Heart left ventricle (tissue), 16 donors: Measurements from ENCODE around the gene OR2A1. TPM values are rescaled to one million over a fixed set of nuclear protein-coding genes. Genes with fewer than 3 reads are reported as not detected.
"Not testable (repeated sequence)": the region's sequence is repeated elsewhere in the genome, so short reads cannot be mapped to it uniquely, and the experiment has no call there.

Experiments used
- ATAC-seq, 4 donors: fragments of 200-7000 bp; cut with Tn5 transposase; one replicate each; pipeline ENCODE4 v1.9.1; 2020 to 2022; ENCODE audit warnings: moderate library complexity in 4 of 4, mild to moderate bottlenecking in 3 of 4, moderate number of reproducible peaks in 1 of 4
- DNase-seq, 5 donors: peaks; one replicate each; pipeline ENCODE4 v3.0.0-alpha.2; 2020
- H3K27ac ChIP-seq, 12 donors: fragments of 200-600 bp; sonication (generic) in 4 of 12; one replicate each; pipeline versions ENCODE4 v1.5.0 to v1.8.0; 2016 to 2022; ENCODE audit warnings: mild to moderate bottlenecking in 2 of 12
- H3K27me3 ChIP-seq, 9 donors: fragments of 200-600 bp; sonication (generic) in 2 of 9; one replicate each; pipeline versions ENCODE4 v1.5.1 to v1.8.0; 2016 to 2022; ENCODE audit warnings: mild to moderate bottlenecking in 3 of 9
- H3K36me3 ChIP-seq, 9 donors: fragments of 200-600 bp; sonication (generic) in 2 of 9; one replicate each; pipeline versions ENCODE4 v1.5.0 to v1.8.0; 2018 to 2022; ENCODE audit warnings: mild to moderate bottlenecking in 2 of 9
- H3K4me1 ChIP-seq, 12 donors: fragments of 200-600 bp; sonication (generic) in 4 of 12; one replicate each; pipeline versions ENCODE4 v1.5.0 to v1.8.0; 2016 to 2022; ENCODE audit warnings: mild to moderate bottlenecking in 3 of 12
- H3K4me3 ChIP-seq, 12 donors: fragments of 200-600 bp; sonication (generic) in 4 of 12; one replicate each; pipeline versions ENCODE4 v1.5.0 to v1.8.0; 2017 to 2022; ENCODE audit warnings: mild to moderate bottlenecking in 9 of 12, moderate library complexity in 4 of 12
- H3K9me3 ChIP-seq, 12 donors: fragments of 200-600 bp; sonication (generic) in 4 of 12; one replicate each; pipeline versions ENCODE4 v1.5.0 to v1.8.0; 2016 to 2022; ENCODE audit warnings: mild to moderate bottlenecking in 1 of 12
- WGBS, 4 donors: extraction: QIAGEN DNeasy Blood & Tissue Kit in 2 of 4; methylation state at CpG; one replicate each; pipeline versions ENCODE4 v1.1.5 to v1.1.7; 2013 to 2018; 5-methylcytosine and 5-hydroxymethylcytosine counted together
- intact Hi-C, 10 donors: fragments of 100-400 bp; cut with DNase I; formaldehyde crosslinking; loops; one replicate each; pipeline versions ENCODE4 v1.11.1 to v1.14.2; 2022
- long read RNA-seq, 3 donors: library from polyadenylated mRNA; unstranded; transcript quantifications; one replicate each; pipeline ENCODE4 v2.0.0, GENCODE V29; 2020 to 2021
- polyA plus RNA-seq, 2 donors: library from polyadenylated mRNA; stranded (reverse); fragments of 200-250 nt; gene quantifications; one replicate each; pipeline ENCODE4 v1.2.3, GENCODE V29; 2013
- total RNA-seq, 9 donors: library from RNA; depleted of rRNA in 2 of 9; stranded (reverse); fragments of >200 nt in 2 of 9; fragmentation: NEBNext Ultra II Directional in 3 of 9; extraction: Animal tissue kit (Norgen Biotek cat#: 25700) in 3 of 9; gene quantifications; one replicate each; pipeline versions ENCODE4 v1.1.0 to v1.2.4, GENCODE V29; 2016 to 2023
- donor health status: ischemic (EF 13 %, LVEDD 7.1; RV severe dilation, severe dysfunction).
- donor health status: healthy with polysubstance abuse.
- donor health status: DM: no; HTN: yes; CAD: no.
- donor health status: DM: no; HTN: no; CAD: no.
- donor health status: ischemic (EF 25% LVEDD 6.9; RV normal size, moderate dysfunction).
- donor health status: ischemic (EF 25% LVEDD 5.7; RV mildly dilated, moderate dysfunction).
- donor health status: healthy.
- donor health status: DM: yes; HTN: yes; CAD: no.
- donor health status: ischemic (EF 35%, LVEDD 5.7; RV mildly dilated, moderate dysfunction).
- donor health status: nonischemic (EF 11% LVEDD 7.7; RV severe dilation, severe dysfunction).
- donor health status: DM: yes; HTN: yes; CAD: no.
- donor health status: PGD.
- donor health status: ischemic (EF 29% LVEDD 5.4; RV normal size, mild dysfunction).
- donor health status: nonischemic (EF 23%, LVEDD 6.1; RV moderate dilation, normal function).

OR2A1 gene, protein sequence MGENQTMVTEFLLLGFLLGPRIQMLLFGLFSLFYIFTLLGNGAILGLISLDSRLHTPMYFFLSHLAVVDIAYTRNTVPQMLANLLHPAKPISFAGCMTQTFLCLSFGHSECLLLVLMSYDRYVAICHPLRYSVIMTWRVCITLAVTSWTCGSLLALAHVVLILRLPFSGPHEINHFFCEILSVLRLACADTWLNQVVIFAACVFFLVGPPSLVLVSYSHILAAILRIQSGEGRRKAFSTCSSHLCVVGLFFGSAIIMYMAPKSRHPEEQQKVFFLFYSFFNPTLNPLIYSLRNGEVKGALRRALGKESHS
- total RNA-seq (under 1 TPM in 2 of 9 donors, not detected in 7; 0.12 to 0.25 TPM), polyA plus RNA-seq (under 1 TPM; 0.04 to 0.11 TPM)
- long read RNA-seq, donor 1: 0 reads
- long read RNA-seq, donor 2: 0 reads
- long read RNA-seq, donor 3: 0 reads

DNA sequence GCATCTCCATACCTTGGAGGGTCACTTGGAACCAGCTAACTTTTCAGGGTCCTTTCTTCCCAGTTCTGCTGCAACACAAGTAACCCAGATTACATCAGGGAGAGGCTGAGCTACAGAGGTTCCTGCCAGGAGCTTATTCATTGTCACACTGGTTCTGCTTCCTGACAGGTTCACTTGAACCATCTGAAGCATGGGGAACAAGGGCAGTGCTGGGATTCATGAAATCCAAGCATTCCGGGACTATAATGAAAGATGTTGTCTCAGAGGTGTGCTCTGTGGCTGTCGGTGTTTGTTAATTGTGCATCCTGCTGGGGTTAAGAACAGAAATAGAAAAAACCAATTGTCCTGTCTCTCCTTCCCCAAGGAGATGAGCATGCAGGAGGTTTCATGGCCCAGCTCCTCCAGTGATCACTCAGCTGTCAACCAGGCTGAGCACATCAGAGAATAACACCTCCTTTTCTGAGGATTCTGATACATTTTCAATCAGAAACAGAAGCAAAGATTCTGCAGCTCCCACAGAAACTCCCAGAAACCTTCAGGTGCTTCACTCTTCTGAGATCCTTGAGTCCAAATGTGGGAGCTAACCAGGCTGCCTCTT is at the start of gene OR2A1:
Gene OR2A1 (plus strand): TSS at position 548 of the 598 bp plus-strand sequence. CDS start 5,706 bp downstream, outside the sequence.
- H3K4me1 ChIP-seq, H3K4me3 ChIP-seq, H3K27me3 ChIP-seq, intact Hi-C loops, DNase-seq, H3K9me3 ChIP-seq, H3K27ac ChIP-seq, ATAC-seq, H3K36me3 ChIP-seq: not testable (repeated sequence)
- 81% methylated on average over 2 of the region's 2 CpGs; no CpG with 5 or more reads in 3 of the 4 donors for WGBS, 4 donors

DNA sequence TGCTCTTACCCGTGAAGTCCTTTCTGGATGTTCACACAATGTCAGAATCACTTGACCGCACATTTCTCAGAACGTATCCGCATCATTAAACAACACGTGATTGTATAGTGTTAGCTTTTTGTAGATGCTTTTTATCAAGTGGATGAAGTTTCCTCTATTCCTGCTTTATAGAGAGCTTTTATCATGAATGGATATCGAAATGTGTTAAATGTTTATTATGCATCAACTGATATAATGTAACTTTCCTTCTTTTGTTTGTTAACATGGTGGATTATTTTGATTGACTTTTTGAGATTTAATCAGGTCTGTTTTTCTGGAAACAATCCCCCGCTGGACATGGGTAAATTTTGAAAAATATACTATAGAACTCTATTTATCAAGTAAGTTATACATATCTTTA is 47.5 kb upstream of the OR2A1 start, which contains the start of gene OR2A7:
Gene OR2A7 (minus strand): TSS at position 101 of the 400 bp plus-strand sequence. CDS start 5,164 bp downstream, outside the sequence.
- H3K27ac ChIP-seq, H3K4me3 ChIP-seq, H3K4me1 ChIP-seq, H3K9me3 ChIP-seq, H3K27me3 ChIP-seq, DNase-seq, H3K36me3 ChIP-seq, intact Hi-C loops, ATAC-seq: not testable (repeated sequence)
- WGBS, 4 donors: 84 to 96% (median 87%) methylated on average over 6 of the region's 7 CpGs

DNA sequence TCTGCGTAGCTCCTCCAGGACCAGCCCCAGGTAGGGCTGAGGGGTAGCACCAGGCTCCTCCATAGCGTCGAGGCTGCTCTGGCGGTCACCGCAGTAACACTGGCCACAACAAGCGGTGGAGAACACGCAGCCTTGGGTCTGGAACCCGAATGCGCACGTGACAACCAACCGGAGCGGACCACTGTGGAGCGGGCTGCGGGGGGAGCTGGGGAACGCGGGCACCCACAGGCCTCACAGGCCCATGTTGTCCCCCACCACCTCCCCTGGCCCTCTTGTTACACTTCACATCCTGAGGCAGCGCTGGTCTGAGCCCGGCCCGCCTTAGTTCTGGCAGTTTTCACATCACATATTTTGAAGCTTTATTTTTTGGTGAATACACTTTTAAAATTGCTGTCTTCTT is 43.0 kb upstream of the OR2A1 start, which contains the start of gene CTAGE8:
Gene CTAGE8 (minus strand): TSS at position 101 of the 400 bp plus-strand sequence. CDS start 38 bp downstream, at position 63.
- ATAC-seq, H3K4me3 ChIP-seq: not testable (repeated sequence)

DNA sequence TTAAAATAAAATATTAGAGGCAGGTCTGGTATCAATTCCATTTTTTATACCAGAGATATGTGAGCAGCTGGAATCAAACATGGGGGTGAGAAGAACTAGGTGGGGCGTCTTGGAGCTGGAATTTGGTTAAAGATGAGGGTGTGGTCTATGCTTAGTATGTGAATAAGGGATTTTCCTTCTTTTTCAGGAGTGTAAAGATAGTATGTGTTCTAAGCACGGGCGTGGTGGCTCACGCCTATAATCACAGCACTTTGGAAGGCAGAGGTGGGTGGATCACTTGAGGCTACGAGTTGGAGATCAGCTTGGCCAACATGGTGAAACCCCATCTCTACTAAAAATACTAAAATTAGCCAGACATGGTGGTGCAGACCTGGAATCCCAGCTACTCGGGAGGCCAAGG is 36.9 kb upstream of the OR2A1 start:
- not testable (repeated sequence) for H3K4me3 ChIP-seq
- WGBS, 4 donors: 94 to 98% (median 96%) methylated on average over 4 to 5 of the region's 6 CpGs

More for the DNA sequence above, 43.0 kb upstream of the OR2A1 start, which contains the start of gene CTAGE8:
- H3K27ac ChIP-seq, H3K4me1 ChIP-seq, DNase-seq, H3K9me3 ChIP-seq, intact Hi-C loops, H3K36me3 ChIP-seq, H3K27me3 ChIP-seq: not testable (repeated sequence)
- 92 to 97% methylated on average over 2 to 3 of the region's 19 CpGs; no CpG with 5 or more reads in 2 of the 4 donors for WGBS, 4 donors

DNA sequence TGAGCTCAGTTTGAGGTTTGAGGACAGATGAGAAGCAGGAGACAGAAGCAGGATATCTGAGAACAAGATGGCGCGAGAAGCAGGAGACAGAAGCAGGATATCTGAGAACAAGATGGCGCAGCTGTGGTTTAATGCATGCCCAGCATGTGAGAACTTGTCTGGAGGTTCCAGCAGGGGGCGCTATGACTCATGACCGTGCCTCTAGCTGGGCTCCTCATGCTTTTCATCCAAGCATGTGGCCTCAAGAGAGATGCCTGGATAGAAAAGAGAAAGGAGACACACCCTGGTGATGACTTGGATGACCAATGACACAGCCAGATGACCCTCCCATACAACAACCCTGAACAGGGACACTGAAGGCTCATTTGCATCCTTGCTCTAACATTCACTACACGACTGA is 32.2 kb upstream of the OR2A1 start:
- ATAC-seq, H3K36me3 ChIP-seq, DNase-seq, H3K4me1 ChIP-seq, H3K27me3 ChIP-seq, H3K4me3 ChIP-seq, H3K9me3 ChIP-seq, H3K27ac ChIP-seq, intact Hi-C loops: not testable (repeated sequence)
- 76 to 98% (median 98%) methylated on average over 3 to 4 of the region's 6 CpGs for WGBS, 4 donors

More for the DNA sequence above, 36.9 kb upstream of the OR2A1 start:
- ATAC-seq, H3K4me1 ChIP-seq, H3K27me3 ChIP-seq, H3K27ac ChIP-seq, intact Hi-C loops, H3K9me3 ChIP-seq, DNase-seq, H3K36me3 ChIP-seq: not testable (repeated sequence)

DNA sequence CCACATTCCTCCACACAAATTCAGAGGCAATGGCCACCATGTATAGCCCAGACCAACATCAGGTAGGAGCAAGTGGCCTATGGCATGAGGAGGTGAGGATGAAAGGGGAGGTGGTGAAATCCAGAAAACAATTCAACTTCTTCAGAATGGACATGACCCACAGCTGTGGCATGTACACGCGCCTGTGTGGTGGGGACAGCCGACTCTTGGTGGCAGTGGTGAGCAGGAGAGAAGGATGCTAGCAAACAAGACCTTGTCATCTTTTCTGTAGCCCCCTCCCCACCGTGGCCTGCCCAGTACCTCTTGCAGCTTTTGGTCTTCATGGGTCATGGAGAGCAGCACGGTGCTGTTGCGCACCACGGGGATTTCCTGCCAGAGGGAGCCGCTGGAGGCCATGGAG is 30.2 kb upstream of the OR2A1 start:
- H3K4me3 ChIP-seq, H3K4me1 ChIP-seq, DNase-seq, H3K36me3 ChIP-seq, intact Hi-C loops, H3K9me3 ChIP-seq, H3K27me3 ChIP-seq, H3K27ac ChIP-seq, ATAC-seq: not testable (repeated sequence)
- WGBS, 4 donors: no CpG with 5 or more reads among the region's 8 CpGs

DNA sequence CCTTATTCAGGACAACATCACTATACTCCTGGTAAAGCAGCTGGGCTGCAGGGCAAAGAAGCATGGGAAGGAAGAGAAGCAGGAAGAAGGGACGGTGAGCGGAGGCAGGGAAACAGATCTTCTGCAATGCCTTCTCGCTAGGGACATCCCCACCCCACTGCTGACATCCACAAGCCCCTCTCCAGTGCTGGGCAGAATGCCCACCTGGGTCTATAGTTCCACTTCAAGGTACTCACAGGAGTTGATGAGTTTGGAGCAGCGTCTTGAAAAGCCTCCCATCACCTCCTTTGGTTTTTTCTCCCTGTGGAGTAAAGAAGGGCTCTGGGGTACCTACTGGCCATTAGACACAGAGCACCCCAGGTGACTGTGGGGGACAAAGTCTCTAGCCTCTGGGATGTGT is 29.7 kb upstream of the OR2A1 start:
- H3K4me3 ChIP-seq, H3K27me3 ChIP-seq, H3K9me3 ChIP-seq, H3K27ac ChIP-seq, intact Hi-C loops, H3K36me3 ChIP-seq, H3K4me1 ChIP-seq, ATAC-seq: not testable (repeated sequence)
- peak in 1 of 5 donors; percentile 4 for DNase-seq
- WGBS, 4 donors: 86 to 100% (median 90%) methylated on average over 1 to 4 of the region's 4 CpGs

DNA sequence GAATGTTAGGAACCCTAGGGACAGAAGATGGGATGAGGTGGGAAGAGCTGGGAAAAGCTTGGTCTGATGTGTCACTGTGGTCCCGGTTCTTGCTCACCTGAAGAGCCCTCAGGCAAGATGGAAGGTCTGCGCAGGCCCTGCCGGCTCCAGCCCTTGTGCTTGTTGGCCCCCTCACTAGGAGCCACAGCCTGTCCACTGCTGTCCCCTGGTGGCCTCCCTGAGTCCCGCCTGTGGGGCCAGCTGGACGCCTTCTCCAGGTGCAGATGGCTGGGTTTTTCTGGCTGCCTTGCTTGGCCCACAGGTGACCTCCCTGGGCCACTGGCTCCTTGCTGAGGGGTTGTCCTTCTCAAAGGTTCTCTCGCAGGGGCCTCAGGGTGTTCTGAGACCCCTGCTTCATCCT is 28.5 kb upstream of the OR2A1 start:
- H3K9me3 ChIP-seq, DNase-seq, H3K4me3 ChIP-seq, H3K27ac ChIP-seq, H3K36me3 ChIP-seq, H3K4me1 ChIP-seq, H3K27me3 ChIP-seq, intact Hi-C loops: not testable (repeated sequence)
- ATAC-seq: peak in 1 of 4 donors; percentile 12
- WGBS, 4 donors: no CpG with 5 or more reads among the region's 6 CpGs

DNA sequence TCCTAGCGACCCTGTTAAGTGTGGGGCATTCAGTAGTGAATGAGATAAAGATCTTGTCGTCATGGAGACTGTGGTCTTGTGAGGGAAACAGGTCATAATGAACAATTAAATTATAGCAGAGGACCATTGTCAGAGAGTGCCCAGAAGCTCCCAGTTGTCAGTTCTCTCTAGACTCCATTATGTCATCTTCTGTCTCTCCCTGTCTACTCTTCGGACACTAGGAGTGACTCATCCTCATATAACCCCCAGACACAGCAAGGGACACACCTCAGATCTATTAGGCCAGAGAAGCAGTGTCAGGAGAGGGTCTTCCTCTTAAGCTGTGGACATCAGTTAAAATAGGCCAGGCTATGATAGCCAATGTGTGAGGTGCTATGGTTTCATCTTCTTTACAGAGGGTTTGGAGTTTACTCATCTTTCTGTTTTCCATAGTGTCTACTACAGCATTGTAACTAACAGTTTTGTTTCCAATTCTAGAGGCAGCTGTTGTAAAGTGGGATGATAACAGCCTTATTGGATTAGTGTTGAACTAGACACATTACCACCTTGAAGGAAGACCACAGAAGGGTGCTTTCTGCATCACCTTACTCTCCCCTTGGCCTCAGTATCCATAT is 24.9 kb upstream of the OR2A1 start:
- H3K4me3 ChIP-seq, intact Hi-C loops, H3K27me3 ChIP-seq, H3K9me3 ChIP-seq, H3K4me1 ChIP-seq, H3K36me3 ChIP-seq, ATAC-seq, H3K27ac ChIP-seq, DNase-seq: not testable (repeated sequence)
- no CpG with 5 or more reads among the region's 3 CpGs for WGBS, 4 donors

DNA sequence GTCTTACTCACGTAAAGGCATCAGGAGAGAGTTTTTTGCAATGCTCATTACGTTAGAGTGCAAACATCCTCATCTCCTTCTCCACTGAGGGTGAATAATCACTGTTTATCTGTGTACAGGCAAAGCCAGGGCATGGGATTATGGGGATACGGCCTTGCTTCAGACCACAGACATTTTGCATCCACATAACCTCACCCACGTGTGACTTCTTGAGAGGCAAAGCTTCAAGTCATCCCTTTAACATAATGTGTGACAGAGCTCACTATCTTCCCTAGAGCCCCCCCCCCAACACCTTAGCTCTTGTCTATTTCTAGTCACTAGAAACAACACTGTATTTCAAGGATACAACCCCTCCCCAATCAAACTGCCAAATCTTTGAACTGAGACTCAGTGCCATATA is 20.6 kb upstream of the OR2A1 start:
- H3K27me3 ChIP-seq, H3K9me3 ChIP-seq, DNase-seq, intact Hi-C loops, ATAC-seq, H3K4me1 ChIP-seq, H3K4me3 ChIP-seq, H3K27ac ChIP-seq, H3K36me3 ChIP-seq: not testable (repeated sequence)
- 47 to 68% (median 64%) methylated on average over 2 of the region's 4 CpGs for WGBS, 4 donors
